HG03457 (cell line): ENCODE results near the gene ZC3H4.
"Not testable (repeated sequence)": the region's sequence is repeated elsewhere in the genome, so short reads cannot be mapped to it uniquely, and the experiment has no call there.

Experiments used
- ATAC-seq: cut with Tn5 transposase; IDR thresholded peaks from one replicate; pipeline ENCODE4 v1.9.1; 2021; ENCODE audit warnings: moderate number of reproducible peaks; ENCODE audit not compliant: unreplicated experiment

The ZC3H4 gene

GRCh38 chr19:47109177-47109540 lies 4.4 kb downstream of the ZC3H4 start:
- no peak for ATAC-seq

GRCh38 chr19:47107953-47108746 lies 5.4 kb downstream of the ZC3H4 start:
- ATAC-seq: no peak

- ATAC-seq: no peak
Measured at GRCh38 chr19:47107202-47107952, 6.2 kb downstream of the ZC3H4 start.

- ATAC-seq: no peak
Measured at GRCh38 chr19:47106821-47107201, 6.8 kb downstream of the ZC3H4 start.

GRCh38 chr19:47105874-47106273 lies 7.7 kb downstream of the ZC3H4 start:
- no peak for ATAC-seq

GRCh38 chr19:47104680-47105079 lies 8.9 kb downstream of the ZC3H4 start:
- ATAC-seq: no peak

GRCh38 chr19:47102346-47103060 lies 11.1 kb downstream of the ZC3H4 start:
- ATAC-seq: no peak

GRCh38 chr19:47101116-47101515 lies 12.5 kb downstream of the ZC3H4 start:
- ATAC-seq: not testable (repeated sequence)

GRCh38 chr19:47100290-47100689 lies 13.3 kb downstream of the ZC3H4 start:
- no peak for ATAC-seq

GRCh38 chr19:47099576-47100050 lies 14.0 kb downstream of the ZC3H4 start:
- ATAC-seq: no peak

GRCh38 chr19:47098608-47099007 lies 15.0 kb downstream of the ZC3H4 start:
- no peak for ATAC-seq

- no peak for ATAC-seq
Measured at GRCh38 chr19:47097396-47098201, 16.0 kb downstream of the ZC3H4 start.

- no peak for ATAC-seq
Measured at GRCh38 chr19:47096721-47097120, 16.9 kb downstream of the ZC3H4 start.

- no peak for ATAC-seq
Measured at GRCh38 chr19:47096100-47096704, 17.4 kb downstream of the ZC3H4 start.

- no peak for ATAC-seq
Measured at GRCh38 chr19:47095476-47096099, 18.0 kb downstream of the ZC3H4 start.

- no peak for ATAC-seq
Measured at GRCh38 chr19:47094557-47095475, 18.8 kb downstream of the ZC3H4 start.

GRCh38 chr19:47093841-47094240 lies 19.7 kb downstream of the ZC3H4 start:
- no peak for ATAC-seq

GRCh38 chr19:47093254-47093653 lies 20.3 kb downstream of the ZC3H4 start:
- ATAC-seq: no peak
